SK-N-SH treated with all-trans-retinoic acid at 6 μM for 48 hours (cell line): Measurements from ENCODE around the gene MLANA.
A peak's percentile ranks its signal among the peaks of the same experiment; 100 is the strongest.

Experiments used
- ATAC-seq: fragments of 200-7000 bp; cut with Tn5 transposase; 3 replicates; pipeline ENCODE4 v1.9.1; 2020; ENCODE audit warnings: mild to moderate bottlenecking, moderate library complexity
- ARNTL ChIP-seq: fragments of 450-650 bp; formaldehyde crosslinking; IDR thresholded peaks from 2 replicates; pipeline ENCODE4 v1.5.0; 2020; ENCODE audit warnings: low read depth, mild to moderate bottlenecking, moderate library complexity, borderline replicate concordance
- BACH2 ChIP-seq: fragments of 250-450 bp; sonication (Bioruptor Pico); IDR thresholded peaks from 2 replicates; pipeline ENCODE4 v1.9.0; 2021; ENCODE audit warnings: mild to moderate bottlenecking, borderline replicate concordance
- CSDC2 ChIP-seq: fragments of 250-450 bp; sonication (Bioruptor Pico); IDR thresholded peaks from 2 replicates; pipeline ENCODE4 v1.5.0; 2020; ENCODE audit warnings: mild to moderate bottlenecking, moderate library complexity
- ESRRG ChIP-seq: fragments of 250-450 bp; sonication (Bioruptor Pico); IDR thresholded peaks from 2 replicates; pipeline ENCODE4 v1.6.1; 2021; ENCODE audit warnings: mild to moderate bottlenecking
- GLIS3 ChIP-seq: fragments of 250-450 bp; sonication (Bioruptor Pico); IDR thresholded peaks from 2 replicates; pipeline ENCODE4 v1.5.0; 2020; ENCODE audit warnings: mild to moderate bottlenecking, moderate library complexity
- PPARA ChIP-seq: fragments of 250-450 bp; sonication (Bioruptor Pico); IDR thresholded peaks from 2 replicates; pipeline ENCODE4 v1.5.0; 2020; ENCODE audit warnings: mild to moderate bottlenecking, borderline replicate concordance
- RARB ChIP-seq: fragments of 250-450 bp; sonication (Bioruptor Pico); IDR thresholded peaks from 2 replicates; pipeline ENCODE4 v1.8.0; 2021; ENCODE audit warnings: mild to moderate bottlenecking, moderate library complexity
- TOX ChIP-seq: fragments of 250-450 bp; sonication (Bioruptor Pico); IDR thresholded peaks from 2 replicates; pipeline ENCODE4 v1.8.0; 2021; ENCODE audit warnings: mild to moderate bottlenecking, moderate library complexity, borderline replicate concordance
- ZC3H10 ChIP-seq: fragments of 250-450 bp; sonication (Bioruptor Pico); IDR thresholded peaks from 2 replicates; pipeline ENCODE4 v1.5.1; 2021; ENCODE audit warnings: mild to moderate bottlenecking, moderate library complexity
- ZFP30 ChIP-seq: fragments of 450-650 bp; formaldehyde crosslinking; IDR thresholded peaks from 2 replicates; pipeline ENCODE4 v1.5.0; 2022; ENCODE audit warnings: mild to moderate bottlenecking, moderate library complexity
- ZNF565 ChIP-seq: fragments of 450-650 bp; formaldehyde crosslinking; conservative IDR thresholded peaks from 2 replicates; pipeline ENCODE4 v1.5.0; 2020; ENCODE audit warnings: low read depth, mild to moderate bottlenecking, moderate library complexity
- ZNF70 ChIP-seq: fragments of 450-650 bp; formaldehyde crosslinking; IDR thresholded peaks from 2 replicates; pipeline ENCODE4 v1.5.0; 2020; ENCODE audit warnings: mild to moderate bottlenecking, moderate library complexity
- ZNF8 ChIP-seq: fragments of 450-650 bp; formaldehyde crosslinking; IDR thresholded peaks from 2 replicates; pipeline ENCODE4 v1.5.0; 2020; ENCODE audit warnings: mild to moderate bottlenecking, moderate library complexity
- TF ChIP-seq, protein P1 (sequence below): fragments of 250-450 bp; sonication (Bioruptor Pico); IDR thresholded peaks from 2 replicates; pipeline ENCODE4 v1.5.0; 2020; ENCODE audit warnings: mild to moderate bottlenecking, moderate library complexity
- TF ChIP-seq, protein P2 (sequence below): fragments of 250-450 bp; sonication (Bioruptor Pico); IDR thresholded peaks from 2 replicates; pipeline ENCODE4 v1.8.0; 2021; ENCODE audit warnings: low read depth, mild to moderate bottlenecking, moderate library complexity, borderline replicate concordance
- TF ChIP-seq, protein P3 (sequence below): fragments of 250-450 bp; sonication (Bioruptor Pico); IDR thresholded peaks from 2 replicates; pipeline ENCODE4 v1.8.0; 2020; ENCODE audit warnings: mild to moderate bottlenecking, moderate library complexity, borderline replicate concordance
- TF ChIP-seq, protein P4 (sequence below): fragments of 250-450 bp; sonication (Bioruptor Pico); IDR thresholded peaks from 2 replicates; pipeline ENCODE4 v1.5.1; 2020; ENCODE audit warnings: low read depth, mild to moderate bottlenecking, moderate library complexity

MLANA gene

DNA sequence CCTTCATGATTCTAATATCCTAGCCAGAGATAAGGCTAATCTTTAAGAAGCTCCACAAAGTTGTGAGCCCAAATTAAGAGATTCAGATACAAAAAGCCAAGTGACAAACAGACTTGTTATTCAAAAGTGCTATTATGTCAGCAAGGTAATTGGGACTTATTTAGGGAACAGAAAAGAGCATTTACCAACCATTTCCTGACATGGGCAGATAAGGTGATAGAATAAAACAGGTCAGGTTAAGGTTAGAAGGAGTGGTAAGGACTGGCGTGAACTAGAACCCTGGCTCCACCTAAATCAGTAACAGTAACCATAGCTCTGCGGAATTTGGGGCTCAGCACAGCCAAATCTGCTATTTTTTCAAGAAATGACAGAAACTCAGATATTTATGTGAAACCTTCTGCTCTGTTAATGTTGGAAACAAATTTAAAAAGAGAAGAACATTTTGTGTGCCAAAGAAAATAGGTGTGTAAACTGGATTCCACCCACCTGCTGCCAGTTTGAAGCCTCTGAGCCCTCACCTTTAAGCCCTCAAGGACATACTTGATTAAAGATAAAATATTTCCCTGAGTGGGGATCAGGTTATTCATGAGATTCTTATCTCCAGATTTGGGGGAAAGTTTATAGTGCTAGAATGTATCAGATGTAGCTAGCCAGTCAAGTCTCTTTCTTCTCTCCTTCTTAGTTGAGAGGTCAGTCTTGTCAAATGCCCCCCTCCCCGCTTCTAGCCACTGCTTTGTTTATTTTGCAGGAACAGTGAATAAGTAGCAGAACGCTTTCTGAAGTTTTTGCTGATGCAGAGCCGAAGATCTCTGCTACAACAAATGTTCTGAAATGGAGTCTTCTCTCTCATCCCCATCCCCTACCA lies 47.5 kb upstream of the MLANA start:
- TF ChIP-seq ZNF8 (CRISPR knock-in tag) (no peak), ARNTL (no peak), ESRRG (CRISPR knock-in tag) (no peak)
- ATAC-seq = no peak

DNA sequence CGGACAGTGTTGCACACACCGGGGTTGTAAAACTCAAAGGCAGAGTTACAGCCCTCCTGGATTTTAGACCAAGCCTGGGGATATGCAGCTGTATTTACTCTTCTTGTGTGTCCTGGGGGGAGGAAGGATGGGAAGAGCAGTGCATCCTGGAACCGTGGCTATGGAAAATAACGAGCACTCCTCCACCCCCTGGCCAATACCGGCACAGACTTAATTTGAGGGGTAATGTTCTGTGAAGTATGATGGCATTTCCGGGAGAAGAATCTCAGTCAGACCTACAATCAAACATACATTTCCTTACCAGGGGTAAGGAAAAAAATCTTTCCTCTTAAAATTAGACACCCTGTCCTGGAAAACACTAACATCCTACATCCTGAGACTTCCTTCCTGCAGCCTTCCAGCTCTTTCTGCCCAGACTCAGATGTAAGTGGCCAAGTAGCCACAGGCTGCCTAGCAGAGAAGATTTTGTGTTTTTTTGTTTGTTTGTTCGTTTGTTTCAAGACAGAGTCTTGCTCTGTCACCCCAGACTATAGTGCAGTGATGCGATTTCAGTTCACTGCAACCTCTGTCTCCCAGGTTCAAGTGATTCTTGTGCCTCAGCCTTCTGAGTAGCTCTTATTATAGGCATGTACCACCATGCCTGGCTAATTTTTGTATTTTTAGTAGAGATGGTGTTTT lies 46.8 kb upstream of the MLANA start:
- TF ChIP-seq, protein P1, sequence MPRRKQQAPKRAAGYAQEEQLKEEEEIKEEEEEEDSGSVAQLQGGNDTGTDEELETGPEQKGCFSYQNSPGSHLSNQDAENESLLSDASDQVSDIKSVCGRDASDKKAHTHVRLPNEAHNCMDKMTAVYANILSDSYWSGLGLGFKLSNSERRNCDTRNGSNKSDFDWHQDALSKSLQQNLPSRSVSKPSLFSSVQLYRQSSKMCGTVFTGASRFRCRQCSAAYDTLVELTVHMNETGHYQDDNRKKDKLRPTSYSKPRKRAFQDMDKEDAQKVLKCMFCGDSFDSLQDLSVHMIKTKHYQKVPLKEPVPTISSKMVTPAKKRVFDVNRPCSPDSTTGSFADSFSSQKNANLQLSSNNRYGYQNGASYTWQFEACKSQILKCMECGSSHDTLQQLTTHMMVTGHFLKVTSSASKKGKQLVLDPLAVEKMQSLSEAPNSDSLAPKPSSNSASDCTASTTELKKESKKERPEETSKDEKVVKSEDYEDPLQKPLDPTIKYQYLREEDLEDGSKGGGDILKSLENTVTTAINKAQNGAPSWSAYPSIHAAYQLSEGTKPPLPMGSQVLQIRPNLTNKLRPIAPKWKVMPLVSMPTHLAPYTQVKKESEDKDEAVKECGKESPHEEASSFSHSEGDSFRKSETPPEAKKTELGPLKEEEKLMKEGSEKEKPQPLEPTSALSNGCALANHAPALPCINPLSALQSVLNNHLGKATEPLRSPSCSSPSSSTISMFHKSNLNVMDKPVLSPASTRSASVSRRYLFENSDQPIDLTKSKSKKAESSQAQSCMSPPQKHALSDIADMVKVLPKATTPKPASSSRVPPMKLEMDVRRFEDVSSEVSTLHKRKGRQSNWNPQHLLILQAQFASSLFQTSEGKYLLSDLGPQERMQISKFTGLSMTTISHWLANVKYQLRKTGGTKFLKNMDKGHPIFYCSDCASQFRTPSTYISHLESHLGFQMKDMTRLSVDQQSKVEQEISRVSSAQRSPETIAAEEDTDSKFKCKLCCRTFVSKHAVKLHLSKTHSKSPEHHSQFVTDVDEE = no peak
- TF ChIP-seq, protein P2, sequence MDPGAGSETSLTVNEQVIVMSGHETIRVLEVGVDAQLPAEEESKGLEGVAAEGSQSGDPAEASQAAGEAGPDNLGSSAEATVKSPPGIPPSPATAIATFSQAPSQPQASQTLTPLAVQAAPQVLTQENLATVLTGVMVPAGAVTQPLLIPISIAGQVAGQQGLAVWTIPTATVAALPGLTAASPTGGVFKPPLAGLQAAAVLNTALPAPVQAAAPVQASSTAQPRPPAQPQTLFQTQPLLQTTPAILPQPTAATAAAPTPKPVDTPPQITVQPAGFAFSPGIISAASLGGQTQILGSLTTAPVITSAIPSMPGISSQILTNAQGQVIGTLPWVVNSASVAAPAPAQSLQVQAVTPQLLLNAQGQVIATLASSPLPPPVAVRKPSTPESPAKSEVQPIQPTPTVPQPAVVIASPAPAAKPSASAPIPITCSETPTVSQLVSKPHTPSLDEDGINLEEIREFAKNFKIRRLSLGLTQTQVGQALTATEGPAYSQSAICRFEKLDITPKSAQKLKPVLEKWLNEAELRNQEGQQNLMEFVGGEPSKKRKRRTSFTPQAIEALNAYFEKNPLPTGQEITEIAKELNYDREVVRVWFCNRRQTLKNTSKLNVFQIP (CRISPR knock-in tag) = no peak
- no peak for TF ChIP-seq TOX
- TF ChIP-seq ZNF70 (CRISPR knock-in tag) = no peak
- no peak for TF ChIP-seq RARB (CRISPR knock-in tag)
- peak; percentile 66 for ATAC-seq

DNA sequence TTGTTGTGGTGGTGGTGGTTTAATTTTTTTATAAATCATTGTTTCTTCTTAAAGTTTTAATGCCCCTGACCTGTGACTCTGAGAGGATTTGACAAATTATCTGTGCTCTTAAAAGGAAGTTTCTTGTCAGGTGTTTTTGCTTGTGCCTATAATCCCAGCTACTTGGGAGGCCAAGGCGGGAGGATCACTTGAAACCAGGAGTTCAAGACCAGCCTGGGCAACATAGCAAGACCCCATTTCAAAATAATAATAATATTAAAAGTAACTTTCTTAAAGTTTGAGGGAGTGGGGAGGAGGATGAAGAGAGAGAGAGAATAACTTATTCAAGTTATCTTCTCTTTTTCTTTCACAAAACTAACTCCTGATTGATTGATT lies 45.5 kb upstream of the MLANA start:
- TF ChIP-seq GLIS3 (no peak), CSDC2 (CRISPR knock-in tag) (no peak), RARB (CRISPR knock-in tag) (no peak), ZNF8 (CRISPR knock-in tag) (no peak), ZNF70 (CRISPR knock-in tag) (no peak), ZC3H10 (CRISPR knock-in tag) (no peak), ARNTL (no peak), ZFP30 (CRISPR knock-in tag) (no peak), PPARA (CRISPR knock-in tag) (no peak), BACH2 (CRISPR knock-in tag) (no peak), TOX (no peak), ZNF565 (CRISPR knock-in tag) (no peak)
- TF ChIP-seq, protein P1 = no peak
- TF ChIP-seq, protein P3, sequence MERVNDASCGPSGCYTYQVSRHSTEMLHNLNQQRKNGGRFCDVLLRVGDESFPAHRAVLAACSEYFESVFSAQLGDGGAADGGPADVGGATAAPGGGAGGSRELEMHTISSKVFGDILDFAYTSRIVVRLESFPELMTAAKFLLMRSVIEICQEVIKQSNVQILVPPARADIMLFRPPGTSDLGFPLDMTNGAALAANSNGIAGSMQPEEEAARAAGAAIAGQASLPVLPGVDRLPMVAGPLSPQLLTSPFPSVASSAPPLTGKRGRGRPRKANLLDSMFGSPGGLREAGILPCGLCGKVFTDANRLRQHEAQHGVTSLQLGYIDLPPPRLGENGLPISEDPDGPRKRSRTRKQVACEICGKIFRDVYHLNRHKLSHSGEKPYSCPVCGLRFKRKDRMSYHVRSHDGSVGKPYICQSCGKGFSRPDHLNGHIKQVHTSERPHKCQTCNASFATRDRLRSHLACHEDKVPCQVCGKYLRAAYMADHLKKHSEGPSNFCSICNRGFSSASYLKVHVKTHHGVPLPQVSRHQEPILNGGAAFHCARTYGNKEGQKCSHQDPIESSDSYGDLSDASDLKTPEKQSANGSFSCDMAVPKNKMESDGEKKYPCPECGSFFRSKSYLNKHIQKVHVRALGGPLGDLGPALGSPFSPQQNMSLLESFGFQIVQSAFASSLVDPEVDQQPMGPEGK (CRISPR knock-in tag) = no peak
- ATAC-seq = no peak

DNA sequence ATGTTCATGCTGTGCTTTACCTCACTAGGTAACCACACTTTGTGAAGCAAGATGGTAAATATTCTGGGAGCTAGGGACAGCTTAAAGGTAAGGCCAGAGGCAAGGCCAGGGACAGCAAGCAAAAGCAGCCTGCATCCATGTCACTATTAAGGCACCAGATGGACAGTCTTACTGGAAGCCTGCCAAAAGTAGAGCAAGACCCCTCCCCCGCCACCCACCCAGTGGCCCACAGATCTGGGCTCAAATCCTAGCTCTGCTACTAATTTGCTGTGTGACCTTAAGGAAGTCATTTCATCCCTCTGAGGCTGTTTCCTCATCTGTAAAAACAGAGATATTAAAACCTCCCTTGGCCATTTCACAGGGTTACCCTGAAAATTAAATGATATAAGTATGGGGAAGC lies 44.6 kb upstream of the MLANA start:
- ATAC-seq = no peak
- no peak for TF ChIP-seq ESRRG (CRISPR knock-in tag)
- TF ChIP-seq, protein P4, sequence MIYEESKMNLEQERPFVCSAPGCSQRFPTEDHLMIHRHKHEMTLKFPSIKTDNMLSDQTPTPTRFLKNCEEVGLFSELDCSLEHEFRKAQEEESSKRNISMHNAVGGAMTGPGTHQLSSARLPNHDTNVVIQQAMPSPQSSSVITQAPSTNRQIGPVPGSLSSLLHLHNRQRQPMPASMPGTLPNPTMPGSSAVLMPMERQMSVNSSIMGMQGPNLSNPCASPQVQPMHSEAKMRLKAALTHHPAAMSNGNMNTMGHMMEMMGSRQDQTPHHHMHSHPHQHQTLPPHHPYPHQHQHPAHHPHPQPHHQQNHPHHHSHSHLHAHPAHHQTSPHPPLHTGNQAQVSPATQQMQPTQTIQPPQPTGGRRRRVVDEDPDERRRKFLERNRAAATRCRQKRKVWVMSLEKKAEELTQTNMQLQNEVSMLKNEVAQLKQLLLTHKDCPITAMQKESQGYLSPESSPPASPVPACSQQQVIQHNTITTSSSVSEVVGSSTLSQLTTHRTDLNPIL (CRISPR knock-in tag) = no peak
